NCI-H2029 (cell line): ENCODE data around the gene MACO1.
"Not testable (repeated sequence)": the region's sequence is repeated elsewhere in the genome, so short reads cannot be mapped to it uniquely, and the experiment has no call there.

Source experiments
- DNase-seq: peaks from one replicate; lab custom pipeline; 2025; lab: John Stamatoyannopoulos, UW

MACO1 gene

DNA sequence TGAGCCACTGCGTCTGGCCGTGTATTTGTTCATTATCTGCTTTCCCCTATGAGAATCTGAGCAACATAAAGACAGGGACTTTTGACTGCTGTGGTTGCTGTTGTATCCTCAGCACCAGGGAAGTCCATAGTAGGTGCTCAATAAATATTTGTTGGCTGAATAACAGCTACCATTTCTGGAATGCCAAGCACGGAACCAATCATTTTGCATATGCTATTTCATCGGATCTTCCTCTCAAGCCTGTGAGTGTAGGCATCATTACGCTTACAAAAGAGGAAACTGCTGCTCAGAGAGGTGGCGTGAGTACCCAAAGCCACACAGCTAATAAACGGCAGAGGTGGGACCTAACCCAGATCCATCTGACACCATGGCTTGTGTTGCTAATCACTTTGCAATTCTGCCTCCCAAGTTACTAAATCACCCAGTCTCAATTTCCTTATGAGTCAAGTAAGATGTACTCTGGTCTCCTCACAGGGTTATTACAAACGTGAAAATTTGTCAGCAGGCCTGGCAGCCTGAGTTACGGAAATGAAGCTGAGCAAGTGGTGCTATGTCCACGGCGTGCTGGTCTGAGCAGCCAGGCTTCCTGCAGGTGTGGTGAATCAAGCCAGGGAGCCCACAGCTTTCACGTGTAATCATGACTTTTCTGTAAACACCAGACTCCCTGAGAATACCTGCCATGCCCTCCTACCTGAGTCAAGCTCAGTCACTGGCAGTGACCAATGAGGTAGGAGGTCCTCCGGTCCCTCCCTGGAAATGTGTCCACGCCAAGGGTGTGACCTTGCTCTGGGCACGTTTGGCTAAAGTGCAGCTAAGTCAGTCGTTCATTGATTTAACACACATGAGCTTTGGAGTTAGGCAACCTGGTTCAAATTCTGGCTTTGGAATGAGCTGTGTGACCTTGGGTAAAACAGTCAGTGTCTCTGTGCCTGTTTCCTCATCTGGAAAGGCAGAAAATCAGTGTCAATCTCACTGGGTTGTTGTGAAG, 5.3 kb upstream of the MACO1 start:
- no peak for DNase-seq

DNA sequence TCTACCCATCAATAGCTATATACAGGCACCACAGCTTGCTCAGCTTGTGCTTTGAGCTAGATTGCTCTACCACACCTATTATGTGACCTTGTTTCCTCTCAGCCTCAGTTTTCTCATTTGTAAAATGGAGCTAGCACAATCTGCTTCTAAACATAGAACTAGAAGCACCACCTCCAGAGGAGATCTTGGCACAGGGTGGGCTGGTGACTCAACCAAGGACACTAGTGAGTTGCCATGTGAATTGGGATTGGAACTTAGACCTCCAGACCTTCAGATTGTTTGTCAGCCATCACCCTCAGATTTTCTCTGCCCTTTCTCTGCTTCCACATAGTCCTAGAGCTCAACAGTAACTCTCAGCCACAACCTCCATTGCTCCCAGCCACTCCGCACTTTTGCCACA, 3.0 kb upstream of the MACO1 start:
- no peak for DNase-seq

DNA sequence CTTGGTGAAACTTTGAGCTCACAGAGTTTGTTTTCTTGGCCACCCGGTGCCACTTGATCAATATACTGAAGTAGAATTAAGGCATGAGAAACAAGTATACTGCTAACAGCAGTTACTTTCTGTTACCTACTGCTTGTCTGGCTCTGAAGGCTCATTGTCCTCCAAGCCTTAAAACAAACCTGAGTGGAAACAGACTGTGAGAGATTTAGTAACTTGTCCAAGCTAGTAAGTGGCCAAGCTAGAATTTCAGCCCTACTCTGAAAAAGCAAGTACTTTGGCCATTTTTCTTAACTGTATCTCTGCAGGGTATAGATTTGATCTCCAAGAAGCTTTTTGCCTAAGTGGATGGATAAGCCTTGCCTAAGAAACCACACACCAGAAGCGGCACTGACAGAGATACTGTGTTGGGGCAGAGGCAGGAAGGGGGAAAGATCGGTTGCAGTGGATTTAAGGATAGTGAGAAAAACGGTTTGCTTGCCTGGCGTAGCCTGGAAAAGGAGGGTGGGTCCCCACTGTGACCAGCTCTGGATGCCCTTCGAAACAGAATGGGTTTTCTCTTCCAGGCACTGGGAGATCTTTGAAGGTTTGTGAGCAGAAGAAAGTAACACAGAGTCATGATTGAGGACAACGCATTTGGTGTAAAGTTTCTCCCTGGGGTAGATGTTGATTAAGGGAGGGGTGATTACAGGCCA, 2.1 kb upstream of the MACO1 start:
- DNase-seq = no peak

GRCh38 chr1:25430967-25431881, 527 bp downstream of the MACO1 start:
- no peak for DNase-seq

DNA sequence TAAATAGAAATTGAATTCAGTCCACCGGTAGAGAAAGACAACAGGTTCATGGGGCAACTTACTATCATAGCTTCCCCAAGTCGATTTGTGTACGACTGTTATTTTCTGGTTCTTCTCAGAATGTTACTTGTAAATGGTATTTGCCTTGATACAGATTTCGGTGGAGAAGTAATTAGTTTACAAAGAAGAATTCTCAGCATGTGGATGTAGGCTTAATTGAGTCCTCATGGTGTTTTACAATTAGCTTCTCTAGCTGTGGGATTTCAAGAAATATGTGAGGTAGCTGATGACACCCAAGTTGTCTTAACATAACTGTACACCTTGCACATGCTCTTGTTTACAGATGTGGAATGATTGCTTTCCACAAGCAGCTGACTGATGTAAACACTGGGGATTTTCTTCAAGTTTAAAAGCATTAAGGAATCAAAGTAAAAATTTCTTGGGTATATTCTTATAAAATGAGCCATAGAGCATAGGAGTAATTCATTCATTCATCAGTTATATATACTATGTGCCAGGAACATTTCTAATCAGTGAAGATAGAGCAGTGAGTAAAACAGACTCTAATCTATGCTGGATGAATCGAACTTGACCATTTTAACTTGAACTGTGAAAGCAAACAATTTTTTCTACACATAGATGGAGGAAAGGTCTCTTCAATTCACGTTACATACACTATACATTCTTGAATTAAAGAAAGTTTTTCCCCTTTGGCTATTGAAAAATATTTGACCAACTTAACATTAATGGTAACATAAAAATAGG, 1.4 kb downstream of the MACO1 start:
- DNase-seq = no peak

GRCh38 chr1:25432749-25433388, 2.2 kb downstream of the MACO1 start:
- no peak for DNase-seq

GRCh38 chr1:25433389-25434186, 2.9 kb downstream of the MACO1 start:
- no peak for DNase-seq

DNA sequence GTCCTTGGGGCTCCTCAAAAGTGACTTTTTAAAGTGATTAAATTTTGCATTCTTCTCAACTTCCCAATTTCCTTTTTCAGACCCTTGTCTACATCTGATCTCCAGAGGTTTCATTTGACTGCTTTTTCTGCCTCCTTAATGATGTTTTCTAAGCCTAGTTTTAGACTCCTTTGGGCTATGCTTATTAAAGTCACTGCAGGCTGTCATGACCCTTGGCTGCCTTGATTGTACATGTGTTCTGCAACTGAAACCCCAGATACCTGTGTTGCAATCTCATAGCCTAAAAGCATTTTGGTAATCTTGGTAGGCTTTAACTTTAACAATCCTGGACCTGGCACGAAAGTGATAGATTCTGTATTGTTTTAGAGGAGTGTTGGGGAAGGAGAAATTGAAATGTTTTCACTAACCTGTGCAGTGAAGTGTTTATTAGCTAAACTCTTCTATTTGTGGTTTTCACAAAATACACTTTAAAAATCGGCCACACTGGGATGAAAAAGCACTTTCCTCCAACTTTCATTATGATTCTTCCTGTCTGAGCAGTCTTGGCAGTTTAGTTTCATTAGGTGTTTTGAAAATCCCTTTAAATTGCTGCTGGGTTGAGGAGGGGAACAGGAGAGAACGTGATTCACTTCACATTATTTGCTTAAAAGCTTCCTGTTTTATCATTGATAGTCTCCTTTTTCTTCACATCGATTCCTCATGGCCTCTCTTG, 4.9 kb downstream of the MACO1 start:
- no peak for DNase-seq

DNA sequence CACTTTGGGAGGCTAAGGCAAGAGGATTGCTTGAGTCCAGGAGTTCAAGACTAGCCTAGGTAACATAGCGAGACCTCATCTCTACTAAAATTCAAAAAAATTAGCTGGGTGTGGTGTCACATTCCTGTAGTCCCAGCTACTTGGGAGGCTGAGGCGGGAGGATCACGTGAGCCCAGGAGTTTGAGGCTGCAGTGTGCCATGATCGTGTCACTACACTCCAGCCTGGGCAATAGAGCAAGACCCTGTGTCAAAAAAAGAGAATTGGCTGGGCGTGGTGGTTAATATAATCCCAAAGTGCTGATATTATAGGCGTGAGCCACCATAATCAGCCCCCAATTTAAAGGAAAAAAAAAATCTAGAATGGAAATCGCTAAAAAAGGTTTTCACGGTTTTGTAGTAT, 7.0 kb downstream of the MACO1 start:
- DNase-seq = no peak

DNA sequence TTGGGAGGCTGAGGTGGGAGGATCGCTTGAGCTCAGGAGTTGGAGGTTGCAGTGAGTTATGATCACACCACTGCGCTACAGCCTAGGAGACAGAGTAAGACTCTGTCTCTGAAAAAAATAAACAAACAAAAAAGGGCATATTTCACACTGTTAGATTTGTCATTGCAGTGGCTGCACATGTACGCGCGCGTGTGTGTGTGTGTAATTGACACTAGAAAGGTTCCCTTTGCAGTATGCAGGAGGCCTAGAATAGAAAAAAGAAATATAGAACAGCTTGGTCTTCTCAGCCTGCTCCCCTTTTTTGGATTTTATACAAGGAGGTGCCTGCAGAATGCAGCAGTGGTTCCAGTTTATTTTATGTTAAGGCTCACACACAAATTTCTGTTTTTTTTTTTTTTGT, 8.6 kb downstream of the MACO1 start:
- DNase-seq = no peak

DNA sequence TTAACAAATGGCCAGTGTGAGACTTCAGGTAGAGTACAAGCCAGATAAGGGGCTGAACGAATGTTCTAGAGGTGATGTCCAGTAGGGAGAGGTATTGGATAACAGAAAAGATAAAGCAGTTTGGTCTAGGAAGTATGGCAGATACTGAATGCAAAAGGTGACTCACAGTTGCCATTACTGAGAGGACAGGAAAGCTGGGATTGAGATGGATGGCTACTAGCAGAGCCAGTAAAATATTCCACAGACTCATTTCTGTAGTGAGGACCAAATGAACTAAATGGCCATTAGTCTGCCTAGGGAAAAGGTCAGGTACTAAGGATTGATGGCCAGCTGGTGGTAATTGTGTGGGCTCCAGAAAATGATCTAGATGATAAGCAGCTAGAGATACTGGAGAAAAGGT, 11.5 kb downstream of the MACO1 start:
- no peak for DNase-seq

DNA sequence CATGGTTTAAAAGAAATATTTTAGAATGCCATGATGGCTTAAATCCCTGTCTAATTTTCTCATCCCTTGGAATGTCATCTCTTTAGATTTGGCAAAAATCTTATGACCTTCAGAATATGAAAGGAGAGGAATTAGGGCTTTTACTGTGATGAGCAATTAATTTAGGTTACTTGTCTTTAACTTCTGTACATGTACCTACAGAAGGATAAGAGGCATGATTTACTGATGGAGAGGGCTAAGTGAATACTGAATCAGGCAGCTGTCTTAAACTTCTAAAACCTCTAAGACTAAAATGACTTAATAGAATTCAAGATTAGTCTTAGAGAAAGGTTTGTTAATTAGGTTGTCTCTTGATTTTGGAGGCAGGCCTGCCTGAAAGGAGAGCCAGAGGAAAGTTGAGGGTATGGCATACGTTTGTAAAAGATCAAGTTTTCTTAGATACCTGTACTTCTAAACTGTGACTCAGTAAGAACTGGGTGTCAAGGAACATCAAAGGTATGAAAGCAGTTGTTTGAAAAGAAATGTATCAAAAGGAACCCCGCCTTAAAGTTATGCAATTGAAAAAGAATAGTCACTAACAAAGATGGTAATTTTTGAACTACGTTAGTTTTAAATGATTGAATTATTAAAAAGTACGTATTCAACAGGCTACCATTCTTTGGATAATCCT, 12.5 kb downstream of the MACO1 start:
- no peak for DNase-seq

- DNase-seq = not testable (repeated sequence)
These were observed 13.9 kb downstream of the MACO1 start for GRCh38 chr1:25444604-25445003.

- DNase-seq = no peak
These were observed 15.4 kb downstream of the MACO1 start for GRCh38 chr1:25445993-25446538.

- DNase-seq = no peak
These were observed 16.9 kb downstream of the MACO1 start for GRCh38 chr1:25447547-25447946.

DNA sequence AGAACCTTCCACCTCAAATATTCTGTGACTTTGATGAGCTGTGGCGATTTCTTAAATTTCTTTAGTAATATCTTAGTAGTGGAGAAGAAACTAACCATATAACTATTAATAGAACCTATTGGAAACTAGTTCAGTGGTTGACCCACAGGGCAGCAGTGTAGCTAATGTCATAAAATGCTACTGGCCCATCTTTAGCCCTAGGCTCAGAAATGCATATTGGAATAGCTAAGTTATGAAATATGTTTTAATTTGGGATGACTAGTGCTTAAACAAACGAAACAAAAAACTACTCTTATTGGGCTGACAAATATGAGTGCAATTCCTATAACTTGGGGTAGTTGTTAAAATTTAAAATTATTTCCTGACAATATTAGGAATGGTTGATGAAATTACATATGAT, 20.2 kb downstream of the MACO1 start:
- DNase-seq = no peak

DNA sequence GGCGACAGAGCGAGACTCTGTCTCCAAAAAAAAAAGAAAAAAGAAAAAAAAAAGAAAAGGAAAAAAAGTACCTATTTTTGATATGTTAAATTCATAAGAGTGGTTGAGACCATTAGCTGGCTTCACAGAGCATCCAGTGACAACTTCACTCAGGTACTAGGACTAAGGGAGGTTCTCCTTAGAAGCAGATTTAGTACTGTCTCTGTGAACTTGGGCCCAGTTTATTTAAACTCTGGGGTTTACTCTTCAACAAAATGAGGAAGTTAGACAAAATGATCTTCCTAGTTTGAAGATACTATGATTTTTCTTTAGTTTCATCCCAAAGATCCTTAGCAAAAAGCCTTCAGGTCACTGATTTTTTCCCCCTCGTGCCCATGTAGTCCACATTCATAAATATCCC, 21.2 kb downstream of the MACO1 start:
- no peak for DNase-seq

DNA sequence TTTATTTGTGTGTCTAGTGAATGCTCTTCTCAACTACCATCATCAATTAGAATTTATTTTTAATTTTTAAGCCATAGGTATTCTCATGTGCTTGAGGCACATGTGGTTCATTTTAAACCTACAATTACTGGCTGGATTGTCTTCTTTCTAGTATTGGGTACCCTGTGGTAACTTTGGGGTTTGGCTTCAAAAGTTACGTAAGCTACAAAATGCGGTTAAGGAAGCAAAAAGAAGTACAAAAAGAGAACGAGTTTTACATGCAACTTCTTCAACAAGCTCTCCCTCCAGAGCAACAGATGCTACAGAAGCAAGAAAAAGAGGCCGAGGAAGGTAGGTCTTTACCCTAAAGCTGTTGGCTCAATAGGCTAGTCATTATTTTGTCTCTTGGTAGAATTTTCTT, 25.8 kb downstream of the MACO1 start:
- DNase-seq = no peak
